NCI-H526 (cell line): ENCODE measurements around the gene ARHGAP21.
A peak's percentile ranks its signal among the peaks of the same experiment; 100 is the strongest.
"Not testable (repeated sequence)": the region's sequence is repeated elsewhere in the genome, so short reads cannot be mapped to it uniquely, and the experiment has no call there.

Experiments
- DNase-seq, 2 experiments: peaks; one replicate each; lab custom pipeline; 2025; lab: John Stamatoyannopoulos, UW

ARHGAP21 gene

GRCh38 chr10:24642921-24643678, 80.6 kb downstream of the ARHGAP21 start:
- peak; percentile 5 to 54 for DNase-seq

- DNase-seq: no peak
Measured at GRCh38 chr10:24639124-24639523, 84.6 kb downstream of the ARHGAP21 start.

DNA sequence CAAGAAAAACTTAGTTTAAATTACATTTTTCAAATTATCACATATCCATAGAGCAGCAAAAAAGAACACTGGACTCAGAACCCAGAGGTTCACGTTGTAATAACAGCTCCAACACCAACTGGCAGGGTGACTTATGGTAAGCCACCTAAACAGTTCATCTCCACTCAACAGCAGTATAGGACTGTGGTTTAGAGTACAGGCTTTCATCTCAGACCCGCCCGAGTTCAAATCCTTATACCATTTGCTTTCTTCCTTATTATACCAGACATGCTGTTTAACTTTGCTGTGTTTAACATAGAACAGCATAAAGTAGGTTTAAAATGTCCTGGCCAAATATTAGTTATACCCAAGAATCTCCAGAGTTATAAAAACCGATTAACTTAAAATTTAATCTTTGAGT, 97.9 kb downstream of the ARHGAP21 start:
- DNase-seq: no peak

- no peak for DNase-seq
Measured at GRCh38 chr10:24623383-24623782, 100.3 kb downstream of the ARHGAP21 start.

DNA sequence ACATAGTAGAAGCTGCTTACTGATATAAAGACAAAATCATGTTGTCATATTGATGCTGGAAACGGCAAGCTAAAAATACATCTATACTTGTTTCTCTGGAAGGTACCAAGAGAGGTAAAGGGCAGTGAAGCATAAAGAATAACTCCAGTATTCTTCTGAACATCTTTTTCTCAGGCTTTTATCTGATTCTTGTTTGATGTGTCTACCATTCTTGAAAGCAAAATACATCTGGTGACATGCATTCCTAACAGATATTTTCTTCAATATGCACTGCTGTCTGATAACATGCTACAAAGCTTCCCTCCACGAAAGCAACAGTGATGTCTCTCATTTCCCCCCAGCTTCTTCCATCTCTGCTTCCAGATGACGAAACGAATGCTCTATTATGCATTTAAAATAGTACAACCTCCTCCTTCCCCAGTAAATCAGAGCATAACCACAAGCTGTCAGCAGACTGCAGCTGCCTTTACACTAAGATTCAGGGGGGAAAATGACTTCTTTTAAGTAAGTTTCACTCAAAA, 100.8 kb downstream of the ARHGAP21 start:
- DNase-seq: peak in 1 of 2 experiments; percentile 4

GRCh38 chr10:24621035-24621795, 102.5 kb downstream of the ARHGAP21 start:
- not testable (repeated sequence) for DNase-seq

GRCh38 chr10:24619994-24620310, 103.7 kb downstream of the ARHGAP21 start:
- DNase-seq: not testable (repeated sequence)

- DNase-seq: not testable (repeated sequence)
Measured at GRCh38 chr10:24619291-24619993, 104.2 kb downstream of the ARHGAP21 start.

DNA sequence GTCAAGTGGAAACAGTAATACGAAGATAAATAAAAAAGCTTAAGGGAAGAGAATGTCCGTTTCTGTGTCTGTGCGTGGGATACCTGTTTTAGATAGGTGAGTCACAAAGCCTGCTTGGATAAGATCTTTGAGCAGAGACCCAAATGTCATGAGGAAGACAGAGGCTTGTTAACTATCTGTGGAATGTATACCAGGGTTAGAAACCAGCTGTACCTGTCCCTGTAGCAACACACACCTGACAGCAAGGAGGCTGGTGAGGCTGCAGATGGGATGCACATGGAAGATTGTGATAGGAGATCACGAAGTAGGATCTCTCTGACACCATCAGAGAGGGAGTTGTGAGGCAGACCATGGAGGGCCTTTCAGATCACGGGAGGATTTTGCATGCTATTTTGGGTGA, 105.3 kb downstream of the ARHGAP21 start:
- no peak for DNase-seq

DNA sequence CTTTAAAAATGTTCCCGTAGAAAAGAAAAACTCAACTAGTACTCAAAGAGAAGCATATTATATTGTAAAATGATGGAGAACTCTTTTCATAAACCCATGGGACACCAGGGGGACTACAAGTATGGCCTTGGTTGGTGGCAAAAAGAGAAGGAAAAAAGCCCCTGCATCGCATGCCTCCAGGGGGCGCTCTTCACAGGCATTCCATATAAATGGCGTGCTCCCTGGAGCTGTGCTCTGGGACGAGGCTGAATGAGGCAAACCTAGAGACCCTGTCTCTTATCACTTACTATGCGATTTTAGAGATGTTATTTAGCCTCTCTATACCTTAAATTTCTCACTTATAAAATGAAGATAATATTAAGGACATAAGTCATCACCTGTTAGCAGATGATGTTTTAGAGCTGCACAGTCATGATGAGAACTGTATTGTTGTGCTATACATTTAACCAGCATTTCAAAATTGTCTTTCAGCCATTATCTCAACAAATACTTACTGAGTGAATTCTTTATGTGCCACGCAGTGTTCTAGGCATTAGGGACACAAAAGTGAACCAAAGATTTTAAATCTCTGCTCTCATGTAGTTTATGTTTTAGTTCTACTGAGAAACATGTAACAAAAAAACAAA, 105.8 kb downstream of the ARHGAP21 start:
- peak in 1 of 2 experiments; percentile 46 for DNase-seq

- DNase-seq: no peak
Measured at GRCh38 chr10:24616536-24616935, 107.2 kb downstream of the ARHGAP21 start.

GRCh38 chr10:24606021-24606420, 117.7 kb downstream of the ARHGAP21 start:
- DNase-seq: no peak

GRCh38 chr10:24605141-24605540, 118.5 kb downstream of the ARHGAP21 start:
- DNase-seq: no peak

GRCh38 chr10:24603333-24603732, 120.4 kb downstream of the ARHGAP21 start:
- DNase-seq: no peak

DNA sequence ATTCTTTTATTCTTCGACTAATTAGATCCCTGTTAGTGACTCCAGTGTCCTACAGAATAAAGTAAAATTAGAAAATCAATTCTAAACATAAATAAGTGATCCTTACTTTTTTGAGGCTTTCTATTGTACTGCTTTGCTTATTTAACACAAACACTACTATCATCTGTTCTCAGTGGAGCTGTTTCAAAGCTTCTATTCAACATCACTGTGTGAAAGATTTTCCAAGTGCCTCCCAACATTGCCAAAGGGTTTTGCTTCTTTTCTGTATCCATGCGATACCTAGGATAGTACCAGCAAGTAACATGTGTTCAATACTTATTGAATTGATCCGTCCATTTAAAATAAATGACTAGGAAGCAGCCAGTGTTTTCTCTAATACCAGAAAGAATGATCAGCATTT, 125.7 kb downstream of the ARHGAP21 start:
- DNase-seq: no peak

GRCh38 chr10:24597426-24597825, 126.3 kb downstream of the ARHGAP21 start:
- DNase-seq: no peak

DNA sequence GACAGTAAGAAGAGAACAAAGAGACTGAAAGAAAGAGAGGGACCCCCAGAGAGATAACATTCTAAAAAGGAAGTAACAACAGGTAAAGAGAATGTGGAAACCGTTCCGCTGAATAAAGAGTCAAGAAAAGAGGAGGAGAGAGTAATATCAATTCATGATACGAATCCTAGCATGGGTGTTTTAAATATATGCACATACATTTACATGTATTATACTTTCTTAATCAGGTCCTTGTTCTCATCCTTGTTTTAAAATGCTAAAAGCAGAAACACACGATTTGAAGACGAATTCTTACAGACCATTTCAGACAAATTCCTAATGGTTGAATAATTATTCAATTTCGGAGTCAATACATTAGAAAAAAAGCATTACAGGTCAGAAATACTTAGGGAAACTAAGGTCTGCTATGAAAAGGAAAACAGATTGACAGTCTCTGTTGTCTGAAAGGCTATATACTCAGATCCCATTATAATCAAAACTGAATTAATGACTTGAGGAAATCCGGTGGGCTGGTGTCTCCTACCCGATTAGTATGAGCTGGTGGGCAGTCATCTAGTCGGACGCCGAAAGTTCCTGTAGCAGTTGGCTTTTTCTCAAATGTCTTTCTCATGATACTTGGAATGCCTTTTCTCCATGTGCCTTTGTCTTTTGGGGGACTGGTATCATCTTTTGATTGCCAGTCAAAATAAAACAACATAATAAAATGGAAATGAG, 127.3 kb downstream of the ARHGAP21 start:
- DNase-seq: no peak

GRCh38 chr10:24590697-24591457, 132.8 kb downstream of the ARHGAP21 start:
- DNase-seq: no peak

DNA sequence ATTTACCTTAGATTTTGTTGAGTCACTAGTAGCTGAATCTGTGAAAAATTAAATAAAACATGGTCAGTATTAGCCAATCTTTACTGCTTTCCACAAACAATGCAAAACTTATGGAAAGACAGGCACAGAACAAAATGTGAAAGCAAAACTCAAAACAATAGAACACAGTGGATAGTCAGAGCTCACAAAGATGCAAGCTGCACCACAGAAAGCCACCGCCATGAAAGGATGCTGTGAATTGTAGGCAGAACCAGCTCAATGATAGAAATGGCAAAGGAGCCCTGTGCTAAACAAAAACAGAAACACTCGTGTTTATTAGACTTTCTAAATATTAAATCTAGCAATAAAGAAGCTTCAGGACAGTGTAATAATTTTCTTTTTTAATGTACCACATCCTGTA, 134.4 kb downstream of the ARHGAP21 start:
- DNase-seq: no peak

- DNase-seq: no peak
Measured at GRCh38 chr10:24579906-24580305, 143.8 kb downstream of the ARHGAP21 start.

- DNase-seq: no peak
Measured at GRCh38 chr10:24579448-24579847, 144.2 kb downstream of the ARHGAP21 start.
